Measurements from ENCODE around the gene CNTN1.

DNA sequence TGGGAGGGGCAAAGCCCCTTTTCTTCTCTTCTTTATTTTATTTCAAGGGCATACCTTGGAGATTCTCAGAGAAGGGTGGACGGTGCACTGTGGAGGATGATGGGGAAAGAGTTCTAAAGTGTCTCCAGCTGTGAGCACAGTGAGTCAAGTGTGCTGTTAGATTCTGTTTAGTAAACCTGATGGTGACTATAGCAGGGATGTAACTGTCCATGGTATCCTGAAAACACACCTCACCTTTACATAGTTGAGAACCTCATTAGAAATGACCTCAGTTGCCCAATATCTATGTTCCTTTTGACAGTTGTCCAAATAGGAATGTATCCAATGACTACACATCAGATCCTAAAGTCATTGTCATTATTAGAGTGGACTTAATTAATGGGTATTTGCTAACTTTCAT, 38.0 kb downstream of the CNTN1 start:
- TF ChIP-seq, protein P1, sequence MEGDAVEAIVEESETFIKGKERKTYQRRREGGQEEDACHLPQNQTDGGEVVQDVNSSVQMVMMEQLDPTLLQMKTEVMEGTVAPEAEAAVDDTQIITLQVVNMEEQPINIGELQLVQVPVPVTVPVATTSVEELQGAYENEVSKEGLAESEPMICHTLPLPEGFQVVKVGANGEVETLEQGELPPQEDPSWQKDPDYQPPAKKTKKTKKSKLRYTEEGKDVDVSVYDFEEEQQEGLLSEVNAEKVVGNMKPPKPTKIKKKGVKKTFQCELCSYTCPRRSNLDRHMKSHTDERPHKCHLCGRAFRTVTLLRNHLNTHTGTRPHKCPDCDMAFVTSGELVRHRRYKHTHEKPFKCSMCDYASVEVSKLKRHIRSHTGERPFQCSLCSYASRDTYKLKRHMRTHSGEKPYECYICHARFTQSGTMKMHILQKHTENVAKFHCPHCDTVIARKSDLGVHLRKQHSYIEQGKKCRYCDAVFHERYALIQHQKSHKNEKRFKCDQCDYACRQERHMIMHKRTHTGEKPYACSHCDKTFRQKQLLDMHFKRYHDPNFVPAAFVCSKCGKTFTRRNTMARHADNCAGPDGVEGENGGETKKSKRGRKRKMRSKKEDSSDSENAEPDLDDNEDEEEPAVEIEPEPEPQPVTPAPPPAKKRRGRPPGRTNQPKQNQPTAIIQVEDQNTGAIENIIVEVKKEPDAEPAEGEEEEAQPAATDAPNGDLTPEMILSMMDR (IDR thresholded peaks at IDR 0.05) = no peak
- no peak for TF ChIP-seq POLR2A (IDR thresholded peaks at IDR 0.05)

All from testis (tissue), 2 donors.